Measurements from ENCODE around the gene KLHL2. TPM values are rescaled to one million over a fixed set of nuclear protein-coding genes. Genes with fewer than 3 reads are reported as not detected.

Gene KLHL2
- total RNA-seq, 1 experiment from 2014 or later, result 23.7 TPM

DNA sequence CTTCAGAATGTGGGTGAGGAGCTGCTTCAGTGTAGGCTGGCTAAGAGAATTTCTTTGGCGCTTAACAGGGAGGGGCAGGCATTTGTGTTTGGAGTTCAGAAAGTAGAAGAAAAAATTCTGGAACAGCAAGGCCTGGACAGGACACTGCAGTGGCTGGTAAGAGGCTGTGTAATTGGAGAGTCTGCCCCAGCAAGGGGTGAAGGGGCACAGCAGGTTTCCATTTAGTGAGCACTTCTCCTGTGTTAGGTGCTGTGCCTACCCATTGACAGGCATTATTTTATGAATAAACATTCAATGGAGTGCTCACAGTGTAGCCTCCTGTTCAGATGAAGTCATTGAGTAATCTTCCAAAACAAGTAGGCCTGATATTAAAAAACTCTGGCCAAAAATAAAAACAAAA, 160.8 kb downstream of the KLHL2 start:
- BruUV-seq (replicated peaks), result no TSS peak

DNA sequence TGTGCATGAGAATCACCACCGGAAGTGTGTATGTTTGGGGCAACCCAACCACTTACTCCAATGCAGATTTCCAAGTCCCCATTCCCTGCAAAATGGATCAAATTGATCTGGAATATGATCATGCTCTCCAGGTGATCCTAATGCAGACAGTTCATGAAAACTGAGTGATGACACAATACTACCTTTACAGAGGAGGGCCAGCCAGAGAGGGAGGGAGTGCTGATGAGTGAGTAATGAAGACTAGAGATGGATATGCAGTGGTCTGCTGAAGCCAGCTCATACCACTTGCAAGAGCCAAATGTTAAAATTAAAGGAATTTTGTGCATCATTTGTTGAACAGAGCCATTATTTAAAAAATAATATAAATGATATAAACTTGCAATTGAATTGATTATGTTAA, 161.2 kb downstream of the KLHL2 start:
- intact Hi-C loops (cut with micrococcal nuclease; ENCODE audit: unreplicated experiment), result no loop called here
- POLR2A ChIA-PET (ENCODE audit: low non-redundant PET), result no interaction called here

More for the DNA sequence above, 160.8 kb downstream of the KLHL2 start:
- Histone ChIP-seq H3K27ac (ENCODE audit: low read depth, low read length, poor library complexity, severe bottlenecking) (no peak overlapping the region), H3K27me3 (replicated peaks; ENCODE audit: insufficient read depth, low read depth, low read length, poor library complexity) (no peaks in the 10 kb centered on the region), H3K36me3 (ENCODE audit: insufficient read depth, low read length, poor library complexity, severe bottlenecking) (no peaks in the 10 kb centered on the region), H3K4me3 (ENCODE audit: low read depth, low read length, poor library complexity, severe bottlenecking) (no peak overlapping the region), H3K9me3 (ENCODE audit: low read depth, low read length, poor library complexity, severe bottlenecking) (no peaks in the 10 kb centered on the region), H3K4me1 (ENCODE audit: insufficient read depth, low read length, poor library complexity, severe bottlenecking) (no peaks in the 10 kb centered on the region)
- ChIA-PET POLR2A (ENCODE audit: low non-redundant PET) (no interaction called here), CTCF (no interaction called here)
- no peak for DNase-seq (ENCODE audit: low spot score)
- TF ChIP-seq, protein P1, sequence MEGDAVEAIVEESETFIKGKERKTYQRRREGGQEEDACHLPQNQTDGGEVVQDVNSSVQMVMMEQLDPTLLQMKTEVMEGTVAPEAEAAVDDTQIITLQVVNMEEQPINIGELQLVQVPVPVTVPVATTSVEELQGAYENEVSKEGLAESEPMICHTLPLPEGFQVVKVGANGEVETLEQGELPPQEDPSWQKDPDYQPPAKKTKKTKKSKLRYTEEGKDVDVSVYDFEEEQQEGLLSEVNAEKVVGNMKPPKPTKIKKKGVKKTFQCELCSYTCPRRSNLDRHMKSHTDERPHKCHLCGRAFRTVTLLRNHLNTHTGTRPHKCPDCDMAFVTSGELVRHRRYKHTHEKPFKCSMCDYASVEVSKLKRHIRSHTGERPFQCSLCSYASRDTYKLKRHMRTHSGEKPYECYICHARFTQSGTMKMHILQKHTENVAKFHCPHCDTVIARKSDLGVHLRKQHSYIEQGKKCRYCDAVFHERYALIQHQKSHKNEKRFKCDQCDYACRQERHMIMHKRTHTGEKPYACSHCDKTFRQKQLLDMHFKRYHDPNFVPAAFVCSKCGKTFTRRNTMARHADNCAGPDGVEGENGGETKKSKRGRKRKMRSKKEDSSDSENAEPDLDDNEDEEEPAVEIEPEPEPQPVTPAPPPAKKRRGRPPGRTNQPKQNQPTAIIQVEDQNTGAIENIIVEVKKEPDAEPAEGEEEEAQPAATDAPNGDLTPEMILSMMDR (conservative IDR thresholded peaks at IDR 0.05; ENCODE audit: low read depth, low read length), result no peak
- TF ChIP-seq EZH2 (IDR thresholded peaks at IDR 0.05; ENCODE audit: borderline replicate concordance, low read depth, low read length, poor library complexity, severe bottlenecking), result no peak
- intact Hi-C loops (cut with micrococcal nuclease; ENCODE audit: unreplicated experiment), result no loop called here

DNA sequence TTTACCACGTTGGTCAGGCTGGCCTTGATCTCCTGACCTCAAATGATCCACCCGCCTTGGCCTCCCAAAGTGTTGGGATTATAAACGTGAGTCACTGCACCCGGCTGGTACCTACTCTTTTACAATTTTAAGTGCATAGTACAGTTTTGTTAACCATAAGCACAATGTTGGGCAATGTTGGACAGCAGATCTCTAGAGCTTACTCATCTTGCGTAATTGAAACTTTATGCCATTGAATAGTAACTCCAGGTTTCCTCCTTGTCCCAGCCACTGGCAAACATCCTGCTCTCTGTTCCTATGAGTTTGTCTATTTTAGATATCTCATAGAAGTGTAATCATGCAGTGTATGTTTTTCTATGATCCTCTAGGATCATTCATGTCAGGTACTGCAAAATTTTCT, 162.2 kb downstream of the KLHL2 start:
- no peak for DNase-seq (ENCODE audit: low spot score)
- no peak for TF ChIP-seq EZH2 (IDR thresholded peaks at IDR 0.05; ENCODE audit: borderline replicate concordance, low read depth, low read length, poor library complexity, severe bottlenecking)
- TF ChIP-seq, protein P1 (conservative IDR thresholded peaks at IDR 0.05; ENCODE audit: low read depth, low read length), result no peak
- ChIA-PET CTCF (no interaction called here), POLR2A (ENCODE audit: low non-redundant PET) (no interaction called here)
- no peak overlapping the region for H3K4me3 ChIP-seq (ENCODE audit: low read depth, low read length, poor library complexity, severe bottlenecking)
- no peaks in the 10 kb centered on the region for H3K4me1 ChIP-seq (ENCODE audit: insufficient read depth, low read length, poor library complexity, severe bottlenecking)
- no peaks in the 10 kb centered on the region for H3K36me3 ChIP-seq (ENCODE audit: insufficient read depth, low read length, poor library complexity, severe bottlenecking)
- intact Hi-C loops (cut with micrococcal nuclease; ENCODE audit: unreplicated experiment), result no loop called here
- no peak overlapping the region for H3K27ac ChIP-seq (ENCODE audit: low read depth, low read length, poor library complexity, severe bottlenecking)
- no peaks in the 10 kb centered on the region for H3K27me3 ChIP-seq (replicated peaks; ENCODE audit: insufficient read depth, low read depth, low read length, poor library complexity)
- no peaks in the 10 kb centered on the region for H3K9me3 ChIP-seq (ENCODE audit: low read depth, low read length, poor library complexity, severe bottlenecking)
- no TSS peak for BruUV-seq (replicated peaks)

More for the DNA sequence above, 161.2 kb downstream of the KLHL2 start:
- Histone ChIP-seq H3K4me3 (ENCODE audit: low read depth, low read length, poor library complexity, severe bottlenecking) (no peak overlapping the region), H3K27me3 (replicated peaks; ENCODE audit: insufficient read depth, low read depth, low read length, poor library complexity) (no peaks in the 10 kb centered on the region), H3K27ac (ENCODE audit: low read depth, low read length, poor library complexity, severe bottlenecking) (no peak overlapping the region), H3K9me3 (ENCODE audit: low read depth, low read length, poor library complexity, severe bottlenecking) (no peaks in the 10 kb centered on the region), H3K36me3 (ENCODE audit: insufficient read depth, low read length, poor library complexity, severe bottlenecking) (no peaks in the 10 kb centered on the region), H3K4me1 (ENCODE audit: insufficient read depth, low read length, poor library complexity, severe bottlenecking) (no peaks in the 10 kb centered on the region)
- DNase-seq (ENCODE audit: low spot score), result no peak
- CTCF ChIA-PET, result no interaction called here
- TF ChIP-seq EZH2 (IDR thresholded peaks at IDR 0.05; ENCODE audit: borderline replicate concordance, low read depth, low read length, poor library complexity, severe bottlenecking), result no peak
- TF ChIP-seq, protein P1 (conservative IDR thresholded peaks at IDR 0.05; ENCODE audit: low read depth, low read length), result no peak
- BruUV-seq (replicated peaks), result no TSS peak
